ENCODE data around the gene TEAD1.
"Not testable (repeated sequence)": the region's sequence is repeated elsewhere in the genome, so short reads cannot be mapped to it uniquely, and the experiment has no call there.

TEAD1 gene

GRCh38 chr11:12864316-12865156 is 190.3 kb downstream of the TEAD1 start:
- no peak for DNase-seq (ENCODE audit: low read depth in 1 of 2, low spot score in 1 of 2)
- in situ Hi-C loops (cut with HindIII; ENCODE audit: low pct_unique_long_range_greater_than_20kb, low sequenced_read_pairs), result no loop called here
- TF ChIP-seq JUND (IDR thresholded peaks at IDR 0.05; ENCODE audit: low read depth), result no peak

GRCh38 chr11:12865863-12866595 is 191.8 kb downstream of the TEAD1 start:
- in situ Hi-C loops (cut with HindIII; ENCODE audit: low pct_unique_long_range_greater_than_20kb, low sequenced_read_pairs), result no loop called here

DNA sequence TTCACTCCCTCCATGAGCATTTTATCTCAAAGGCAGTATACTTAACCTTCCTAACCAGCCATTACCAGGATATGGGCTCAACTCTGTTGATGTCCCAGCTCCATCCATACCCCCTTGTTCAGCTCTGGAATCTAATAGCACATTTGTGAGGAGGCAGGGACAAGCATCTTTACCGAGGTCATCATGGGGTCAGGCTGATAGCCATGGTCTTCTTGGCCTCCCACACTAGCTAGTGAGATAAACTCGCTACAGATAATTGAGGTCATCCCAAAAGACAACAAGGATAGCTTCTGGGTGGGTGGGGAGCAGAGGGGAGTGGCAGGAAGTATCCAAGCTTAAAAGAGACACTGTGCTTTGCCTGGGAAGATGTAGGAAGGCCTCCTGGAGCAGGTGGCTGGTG is 193.3 kb downstream of the TEAD1 start:
- in situ Hi-C loops (cut with HindIII; ENCODE audit: low pct_unique_long_range_greater_than_20kb, low sequenced_read_pairs), result no loop called here
- TF ChIP-seq JUND (IDR thresholded peaks at IDR 0.05; ENCODE audit: low read depth), result no peak
- DNase-seq (ENCODE audit: low read depth in 1 of 2, low spot score in 1 of 2), result no peak

More at GRCh38 chr11:12865863-12866595, 191.8 kb downstream of the TEAD1 start:
- no peak for TF ChIP-seq JUND (IDR thresholded peaks at IDR 0.05; ENCODE audit: low read depth)
- DNase-seq (ENCODE audit: low read depth in 1 of 2, low spot score in 1 of 2), result no peak

DNA sequence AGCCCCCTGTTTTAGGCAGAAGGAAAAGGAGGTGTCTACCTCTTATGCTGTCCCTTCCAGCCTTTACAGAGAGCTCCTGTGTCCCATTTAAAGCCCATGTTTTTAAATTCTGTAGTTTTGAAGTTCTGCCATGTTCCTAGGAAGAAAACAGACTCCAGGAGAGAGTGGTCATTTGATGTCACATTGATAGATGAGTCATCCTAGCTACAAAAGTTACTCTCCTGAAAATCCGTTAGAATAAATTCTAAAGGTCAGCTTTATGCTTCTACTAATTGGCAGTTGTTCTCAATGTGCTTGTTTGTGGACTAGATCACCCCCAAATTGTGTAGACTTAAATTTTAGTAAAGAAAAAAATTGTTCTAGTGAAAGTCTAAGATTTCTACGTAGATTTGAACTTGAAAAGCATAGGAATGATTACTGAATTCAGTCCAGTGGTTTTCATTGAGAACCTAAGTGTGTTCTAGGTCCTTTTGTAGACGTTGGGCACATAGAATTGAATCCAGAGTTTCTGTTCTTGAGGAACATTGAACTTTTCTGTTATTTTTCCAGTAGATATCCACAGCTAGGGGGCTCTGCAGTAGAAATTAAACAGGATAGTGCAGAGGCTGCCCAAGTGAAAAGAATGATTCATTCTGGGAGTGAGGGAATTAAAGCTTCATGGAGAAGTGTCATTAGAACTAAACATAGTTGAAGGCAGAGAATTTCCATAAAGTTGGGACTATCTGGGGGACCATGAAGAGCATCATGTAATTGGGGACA is 194.3 kb downstream of the TEAD1 start:
- TF ChIP-seq JUND (IDR thresholded peaks at IDR 0.05; ENCODE audit: low read depth), result no peak
- DNase-seq (ENCODE audit: low read depth in 1 of 2, low spot score in 1 of 2), result no peak
- in situ Hi-C loops (cut with HindIII; ENCODE audit: low pct_unique_long_range_greater_than_20kb, low sequenced_read_pairs), result no loop called here

- no peak for DNase-seq (ENCODE audit: low read depth in 1 of 2, low spot score in 1 of 2)
- in situ Hi-C loops (cut with HindIII; ENCODE audit: low pct_unique_long_range_greater_than_20kb, low sequenced_read_pairs), result no loop called here
- TF ChIP-seq JUND (IDR thresholded peaks at IDR 0.05; ENCODE audit: low read depth), result no peak
Measured at GRCh38 chr11:12871241-12871640, 197.0 kb downstream of the TEAD1 start.

- TF ChIP-seq JUND (IDR thresholded peaks at IDR 0.05; ENCODE audit: low read depth), result no peak
- no peak for DNase-seq (ENCODE audit: low read depth in 1 of 2, low spot score in 1 of 2)
- in situ Hi-C loops (cut with HindIII; ENCODE audit: low pct_unique_long_range_greater_than_20kb, low sequenced_read_pairs), result no loop called here
Measured at GRCh38 chr11:12871788-12872321, 197.6 kb downstream of the TEAD1 start.

- no peak for DNase-seq (ENCODE audit: low read depth in 1 of 2, low spot score in 1 of 2)
- no peak for TF ChIP-seq JUND (IDR thresholded peaks at IDR 0.05; ENCODE audit: low read depth)
- in situ Hi-C loops (cut with HindIII; ENCODE audit: low pct_unique_long_range_greater_than_20kb, low sequenced_read_pairs), result no loop called here
Measured at GRCh38 chr11:12876340-12876739, 202.1 kb downstream of the TEAD1 start.

DNA sequence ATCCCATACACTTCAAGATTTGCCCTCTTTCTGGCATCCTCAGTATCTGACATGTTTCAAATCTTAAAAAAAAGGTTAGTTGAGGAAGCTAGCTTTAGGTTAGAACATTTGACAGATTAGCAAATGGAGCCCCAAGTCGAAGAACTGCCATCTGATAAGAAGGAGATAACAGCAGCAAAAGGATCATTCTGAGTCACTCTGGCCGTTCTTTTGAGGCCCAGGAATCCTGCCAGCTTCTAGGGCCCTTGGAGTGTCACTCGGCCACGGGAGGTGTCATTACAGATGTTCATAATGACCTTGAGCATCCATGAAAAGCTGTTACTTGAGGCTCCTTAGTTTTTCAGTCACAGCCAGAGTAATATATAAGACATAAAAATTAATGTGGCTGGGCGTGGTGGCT is 202.8 kb downstream of the TEAD1 start:
- TF ChIP-seq JUND (IDR thresholded peaks at IDR 0.05; ENCODE audit: low read depth), result no peak
- no peak for DNase-seq (ENCODE audit: low read depth in 1 of 2, low spot score in 1 of 2)
- in situ Hi-C loops (cut with HindIII; ENCODE audit: low pct_unique_long_range_greater_than_20kb, low sequenced_read_pairs), result no loop called here

DNA sequence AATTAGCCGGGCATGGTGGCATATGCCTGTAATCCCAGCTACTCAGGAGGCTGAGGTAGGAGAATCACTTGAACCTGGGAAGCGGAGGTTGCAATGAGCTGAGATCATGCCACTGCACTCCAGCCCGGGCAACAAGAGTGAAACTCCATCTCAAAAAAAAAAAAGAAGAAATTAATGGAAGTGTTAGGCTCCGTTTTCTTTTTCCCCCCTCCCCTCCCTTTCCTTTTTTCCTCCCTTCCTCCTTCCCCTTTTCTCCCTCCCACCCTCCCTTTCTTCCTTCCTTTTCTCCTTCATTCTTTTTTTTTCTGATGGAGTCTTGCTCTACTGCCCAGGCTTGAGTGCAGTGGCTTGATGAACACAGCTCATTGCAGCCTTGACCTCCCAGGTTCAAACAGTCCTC is 203.3 kb downstream of the TEAD1 start:
- in situ Hi-C loops (cut with HindIII; ENCODE audit: low pct_unique_long_range_greater_than_20kb, low sequenced_read_pairs), result not testable (repeated sequence)

DNA sequence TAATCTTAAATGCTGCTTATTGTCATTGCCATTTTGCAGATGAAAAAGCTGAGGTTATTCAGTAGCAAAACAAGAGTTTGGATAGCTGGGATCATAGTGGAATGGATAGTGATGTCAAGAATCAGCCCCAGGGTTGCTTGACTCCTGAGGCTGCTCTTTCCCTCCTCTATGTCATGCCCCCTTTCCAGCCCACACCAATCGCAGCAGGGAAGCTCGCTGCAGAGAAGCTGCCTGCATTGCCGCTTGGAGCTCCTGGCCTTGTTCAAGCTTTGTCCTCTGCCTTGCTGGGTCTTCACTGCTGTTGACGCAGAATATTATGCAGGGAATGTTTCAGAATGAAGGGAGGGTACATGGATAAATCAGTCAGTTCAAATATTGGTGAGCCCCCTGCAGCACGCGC is 206.1 kb downstream of the TEAD1 start:
- in situ Hi-C loops (cut with HindIII; ENCODE audit: low pct_unique_long_range_greater_than_20kb, low sequenced_read_pairs), result no loop called here
- no peak for TF ChIP-seq JUND (IDR thresholded peaks at IDR 0.05; ENCODE audit: low read depth)
- no peak for DNase-seq (ENCODE audit: low read depth in 1 of 2, low spot score in 1 of 2)

More for the DNA sequence above, 203.3 kb downstream of the TEAD1 start:
- not testable (repeated sequence) for DNase-seq (ENCODE audit: low read depth in 1 of 2, low spot score in 1 of 2)

GRCh38 chr11:12882670-12883069 is 208.4 kb downstream of the TEAD1 start:
- no peak for DNase-seq (ENCODE audit: low read depth in 1 of 2, low spot score in 1 of 2)
- in situ Hi-C loops (cut with HindIII; ENCODE audit: low pct_unique_long_range_greater_than_20kb, low sequenced_read_pairs), result no loop called here
- no peak for TF ChIP-seq JUND (IDR thresholded peaks at IDR 0.05; ENCODE audit: low read depth)

DNA sequence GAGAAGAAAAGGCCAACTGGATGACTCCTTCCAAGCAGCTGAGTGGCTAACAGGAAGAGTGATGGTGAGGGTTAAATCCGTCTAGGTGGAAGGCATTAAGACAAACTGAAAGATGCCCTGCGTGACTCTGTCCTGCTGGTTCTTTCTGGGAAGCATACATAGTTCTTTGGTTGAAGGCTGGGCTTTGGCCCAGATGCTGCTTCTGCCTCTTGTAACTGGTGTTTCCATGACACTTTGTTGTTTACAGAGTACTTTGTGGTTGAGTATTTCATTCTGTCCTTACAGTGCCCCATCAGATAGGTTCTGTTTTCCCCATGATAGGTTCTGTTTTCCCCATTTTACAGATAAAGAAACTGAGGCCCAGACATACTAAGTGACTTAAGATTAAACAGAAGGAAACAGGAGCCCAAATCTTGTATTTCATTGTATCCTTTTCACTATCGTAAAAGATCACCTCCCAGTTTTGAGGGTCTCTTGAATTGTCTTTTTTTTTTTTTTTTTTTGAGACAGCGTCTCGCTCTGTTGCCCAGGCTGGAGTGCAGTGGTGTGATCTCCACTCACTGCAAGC is 210.6 kb downstream of the TEAD1 start:
- TF ChIP-seq JUND (IDR thresholded peaks at IDR 0.05; ENCODE audit: low read depth), result no peak
- no peak for DNase-seq (ENCODE audit: low read depth in 1 of 2, low spot score in 1 of 2)
- in situ Hi-C loops (cut with HindIII; ENCODE audit: low pct_unique_long_range_greater_than_20kb, low sequenced_read_pairs), result no loop called here
